Thyroid gland (tissue), 4 donors: ENCODE measurements around the gene ASB9. TPM values are rescaled to one million over a fixed set of nuclear protein-coding genes. Genes with fewer than 3 reads are reported as not detected.
"Not testable (repeated sequence)": the region's sequence is repeated elsewhere in the genome, so short reads cannot be mapped to it uniquely, and the experiment has no call there.

Source experiments
- DNase-seq, 2 donors: peaks; one replicate each; pipeline ENCODE4 v3.0.0-alpha.2; 2019
- H3K27ac ChIP-seq, 3 donors: fragments of 200-600 bp; sonication (generic); 1 replicate in 2 of 3; 2 replicates in 1 of 3; pipeline ENCODE4 v1.5.1; 2016 to 2019; ENCODE audit warnings: mild to moderate bottlenecking in 1 of 3, moderate library complexity in 1 of 3
- H3K27me3 ChIP-seq: fragments of 200-600 bp; sonication (generic); one replicate; pipeline ENCODE4 v1.5.1; 2019
- H3K36me3 ChIP-seq, 2 donors: fragments of 200-600 bp; sonication (generic); one replicate each; pipeline ENCODE4 v1.5.1; 2016 to 2019
- H3K4me1 ChIP-seq, 2 donors: fragments of 200-600 bp; sonication (generic); one replicate each; pipeline ENCODE4 v1.5.1; 2017 to 2019
- H3K4me3 ChIP-seq, 3 donors: fragments of 200-600 bp; sonication (generic); replicated peaks in 1 of 3; 1 replicate in 2 of 3; 2 replicates in 1 of 3; pipeline ENCODE4 v1.5.1; 2016; ENCODE audit warnings: mild to moderate bottlenecking in 1 of 3
- H3K9me3 ChIP-seq: fragments of 200-600 bp; sonication (generic); one replicate; pipeline ENCODE4 v1.5.1; 2017
- CTCF ChIP-seq, 6 experiments: fragments of 200-600 bp in 3 of 6; fragments of 450-650 bp in 3 of 6; sonication (generic) in 3 of 6; IDR thresholded peaks; one replicate each; pipeline ENCODE4 v1.5.1; 2016 to 2019; ENCODE audit warnings: antibody characterized with exemption in 6 of 6, mild to moderate bottlenecking in 2 of 6, inconsistent platforms in 1 of 6, moderate library complexity in 1 of 6
- POLR2A ChIP-seq, 2 donors: fragments of 450-650 bp; IDR thresholded peaks; one replicate each; pipeline ENCODE4 v1.6.1; 2017; ENCODE audit warnings: antibody characterized with exemption in 2 of 2, mild to moderate bottlenecking in 2 of 2, moderate library complexity in 1 of 2
- WGBS, 2 donors: methylation state at CpG; one replicate each; pipeline ENCODE4 v1.1.5; 2017; 5-methylcytosine and 5-hydroxymethylcytosine counted together
- intact Hi-C: fragments of 100-400 bp; cut with DNase I; formaldehyde crosslinking; loops from one replicate; pipeline ENCODE4 v1.15.1; 2023
- total RNA-seq, 4 donors: library from RNA; depleted of rRNA; stranded (reverse); fragments of >200 nt; gene quantifications; one replicate each; pipeline ENCODE4 v1.2.3, GENCODE V29; 2016

Gene ASB9
- total RNA-seq, 4 donors from 2014 or later: 1.4 to 3.0 (median 2.2) TPM

GRCh38 chrX:15311119-15311518 is 41.2 kb upstream of the ASB9 start:
- Histone ChIP-seq H3K4me1 (peaks cover 0 to 5% of the 10 kb centered on the region in 2 donors), H3K36me3 (no peaks in the 10 kb centered on the region), H3K4me3 (no peak overlapping the region), H3K9me3 (no peaks in the 10 kb centered on the region), H3K27me3 (no peaks in the 10 kb centered on the region), H3K27ac (peak overlapping the region in 1 of 3 donors; percentile 5)
- DNase-seq: no peak
- intact Hi-C loops: no loop called here
- TF ChIP-seq CTCF (IDR thresholded peaks at IDR 0.05) (no peak), POLR2A (IDR thresholded peaks at IDR 0.05) (no peak)
- whole genome bisulfite sequencing, 2 donors: 87 to 90% methylated on average over 3 of the region's 3 CpGs

GRCh38 chrX:15310117-15310516 is 40.2 kb upstream of the ASB9 start:
- DNase-seq: peak; percentile 41 to 52
- 15 to 19% methylated on average over 3 of the region's 3 CpGs for WGBS, 2 donors
- Histone ChIP-seq H3K27ac (peak overlapping the region; percentile 5 to 63 (median 43)), H3K4me3 (no peak overlapping the region), H3K27me3 (no peaks in the 10 kb centered on the region), H3K36me3 (no peaks in the 10 kb centered on the region), H3K9me3 (no peaks in the 10 kb centered on the region), H3K4me1 (peaks cover 0 to 5% of the 10 kb centered on the region in 2 donors)
- TF ChIP-seq CTCF (IDR thresholded peaks at IDR 0.05) (no peak), POLR2A (IDR thresholded peaks at IDR 0.05) (no peak)
- intact Hi-C loops: no loop called here

GRCh38 chrX:15305899-15306298 is 36.0 kb upstream of the ASB9 start:
- H3K9me3 ChIP-seq, H3K4me1 ChIP-seq, H3K27ac ChIP-seq, H3K27me3 ChIP-seq, H3K36me3 ChIP-seq, DNase-seq, intact Hi-C loops, H3K4me3 ChIP-seq: not testable (repeated sequence)
- WGBS, 2 donors: 91% methylated on average over 3 of the region's 3 CpGs

- TF ChIP-seq POLR2A (IDR thresholded peaks at IDR 0.05) (no peak), CTCF (IDR thresholded peaks at IDR 0.05) (no peak)
- WGBS, 2 donors: 34 to 73% methylated on average over 2 to 4 of the region's 4 CpGs
- no peak overlapping the region for H3K27ac ChIP-seq
- H3K9me3 ChIP-seq: no peaks in the 10 kb centered on the region
- intact Hi-C loops: no loop called here
- H3K4me1 ChIP-seq: no peaks in the 10 kb centered on the region
- no peaks in the 10 kb centered on the region for H3K27me3 ChIP-seq
- no peaks in the 10 kb centered on the region for H3K36me3 ChIP-seq
- DNase-seq: peak; percentile 2 to 9
- H3K4me3 ChIP-seq: no peak overlapping the region
Observed at GRCh38 chrX:15301924-15302323, 32.0 kb upstream of the ASB9 start.

- H3K9me3 ChIP-seq: no peaks in the 10 kb centered on the region
- H3K4me1 ChIP-seq: no peaks in the 10 kb centered on the region
- intact Hi-C loops: no loop called here
- DNase-seq: no peak
- no peaks in the 10 kb centered on the region for H3K27me3 ChIP-seq
- no peaks in the 10 kb centered on the region for H3K36me3 ChIP-seq
- TF ChIP-seq CTCF (IDR thresholded peaks at IDR 0.05): peak in 4 of 6 experiments; percentile 23 to 45 (median 43)
- TF ChIP-seq POLR2A (IDR thresholded peaks at IDR 0.05): no peak
- WGBS, 2 donors: 64 to 71% methylated on average over 4 of the region's 4 CpGs
- H3K4me3 ChIP-seq: no peak overlapping the region
- H3K27ac ChIP-seq: no peak overlapping the region
Observed at GRCh38 chrX:15299941-15300851, 30.3 kb upstream of the ASB9 start.
